Measurements from ENCODE around the gene ILK.

DNA sequence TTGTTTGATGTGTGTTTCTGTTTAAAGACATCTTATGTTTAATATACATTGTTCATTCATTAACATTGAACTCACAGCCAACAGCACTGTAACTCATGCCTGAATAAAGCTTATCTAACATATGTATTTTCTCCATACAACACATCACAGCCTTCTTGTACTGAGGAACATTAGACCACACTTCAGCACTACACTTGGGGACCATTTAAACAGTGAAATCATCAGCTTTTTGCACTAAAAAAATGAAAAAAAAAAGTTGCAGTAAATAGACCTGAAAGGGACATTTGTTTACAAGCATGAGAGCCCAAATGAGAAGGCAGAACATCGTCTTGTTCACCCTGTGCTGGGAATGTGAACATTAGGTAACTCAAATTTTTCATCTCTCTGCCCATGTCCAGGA is 31.0 kb downstream of the ILK start:
- TF ChIP-seq, protein P1, sequence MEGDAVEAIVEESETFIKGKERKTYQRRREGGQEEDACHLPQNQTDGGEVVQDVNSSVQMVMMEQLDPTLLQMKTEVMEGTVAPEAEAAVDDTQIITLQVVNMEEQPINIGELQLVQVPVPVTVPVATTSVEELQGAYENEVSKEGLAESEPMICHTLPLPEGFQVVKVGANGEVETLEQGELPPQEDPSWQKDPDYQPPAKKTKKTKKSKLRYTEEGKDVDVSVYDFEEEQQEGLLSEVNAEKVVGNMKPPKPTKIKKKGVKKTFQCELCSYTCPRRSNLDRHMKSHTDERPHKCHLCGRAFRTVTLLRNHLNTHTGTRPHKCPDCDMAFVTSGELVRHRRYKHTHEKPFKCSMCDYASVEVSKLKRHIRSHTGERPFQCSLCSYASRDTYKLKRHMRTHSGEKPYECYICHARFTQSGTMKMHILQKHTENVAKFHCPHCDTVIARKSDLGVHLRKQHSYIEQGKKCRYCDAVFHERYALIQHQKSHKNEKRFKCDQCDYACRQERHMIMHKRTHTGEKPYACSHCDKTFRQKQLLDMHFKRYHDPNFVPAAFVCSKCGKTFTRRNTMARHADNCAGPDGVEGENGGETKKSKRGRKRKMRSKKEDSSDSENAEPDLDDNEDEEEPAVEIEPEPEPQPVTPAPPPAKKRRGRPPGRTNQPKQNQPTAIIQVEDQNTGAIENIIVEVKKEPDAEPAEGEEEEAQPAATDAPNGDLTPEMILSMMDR (IDR thresholded peaks at IDR 0.05) = no peak
- no peak for TF ChIP-seq EP300 (IDR thresholded peaks at IDR 0.05; ENCODE audit: low read depth)
